Activated CD8-positive, alpha-beta memory T cell treated with anti-CD3 and anti-CD28 coated beads for 48 hours (primary cell): ENCODE measurements around the gene ANO6.
"Not testable (repeated sequence)": the region's sequence is repeated elsewhere in the genome, so short reads cannot be mapped to it uniquely, and the experiment has no call there.

ENCODE experiments used
- DNase-seq, 3 experiments: peaks; one replicate each; pipeline ENCODE4 v3.0.0-alpha.2; 2020; ENCODE audit warnings: low read depth in 2 of 3, low spot score in 2 of 3

The ANO6 gene

DNA sequence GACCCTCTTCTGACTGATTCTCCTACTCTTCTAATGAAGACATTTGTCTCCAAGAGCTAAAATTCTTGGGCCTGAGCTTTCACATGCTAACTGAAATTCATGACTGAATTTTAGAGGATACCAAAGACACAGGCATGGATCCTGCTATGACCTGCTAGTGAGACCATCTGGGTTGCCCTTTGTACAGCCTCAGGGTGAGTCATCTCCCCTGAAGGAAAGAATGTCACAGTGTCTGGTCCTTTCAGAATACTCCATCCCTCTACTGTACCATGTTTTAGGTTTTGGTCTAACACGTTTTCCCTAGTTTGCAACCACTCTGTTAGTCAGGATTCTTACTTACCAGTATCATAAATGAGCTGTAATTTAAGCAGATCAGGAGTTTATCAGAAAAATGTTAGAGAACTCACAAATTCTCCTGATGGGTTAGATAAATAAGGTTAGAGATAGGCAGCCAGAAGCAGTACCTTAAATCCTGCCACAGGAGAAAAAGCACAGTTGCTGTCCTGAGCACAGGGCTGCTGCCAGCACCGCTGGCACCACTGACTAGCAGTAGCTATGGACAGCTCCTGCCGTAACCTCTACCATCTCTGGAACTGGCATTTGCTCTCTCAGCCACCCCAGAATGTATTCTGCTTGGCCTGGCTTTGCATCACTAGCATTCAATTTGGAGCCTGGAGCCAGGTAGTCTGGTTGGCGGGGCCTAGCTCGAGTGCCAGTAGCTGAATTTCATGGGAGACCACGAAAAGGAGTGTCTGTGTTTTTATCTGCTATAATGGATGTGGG is 127.6 kb downstream of the ANO6 start:
- no peak for DNase-seq

GRCh38 chr12:45348311-45348710 is 132.4 kb downstream of the ANO6 start:
- DNase-seq = no peak

DNA sequence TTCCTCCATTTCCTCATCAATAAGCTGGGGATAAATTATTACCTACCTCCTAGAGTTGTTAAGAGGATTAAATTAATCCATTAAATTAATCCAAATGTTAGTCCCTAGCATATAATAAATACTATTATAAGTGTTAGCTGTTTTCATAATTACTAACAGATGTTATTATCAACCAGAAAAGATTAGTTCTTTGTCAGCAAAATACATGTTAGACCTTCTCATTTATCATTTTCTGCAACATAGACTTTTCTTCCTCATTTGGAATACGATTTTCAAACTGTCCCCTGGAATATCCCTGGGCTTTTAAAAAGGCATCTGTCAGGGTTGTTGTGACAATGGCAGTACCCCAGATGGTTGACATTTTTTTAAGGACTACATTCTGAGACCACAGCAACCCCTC is 133.1 kb downstream of the ANO6 start:
- DNase-seq = no peak

DNA sequence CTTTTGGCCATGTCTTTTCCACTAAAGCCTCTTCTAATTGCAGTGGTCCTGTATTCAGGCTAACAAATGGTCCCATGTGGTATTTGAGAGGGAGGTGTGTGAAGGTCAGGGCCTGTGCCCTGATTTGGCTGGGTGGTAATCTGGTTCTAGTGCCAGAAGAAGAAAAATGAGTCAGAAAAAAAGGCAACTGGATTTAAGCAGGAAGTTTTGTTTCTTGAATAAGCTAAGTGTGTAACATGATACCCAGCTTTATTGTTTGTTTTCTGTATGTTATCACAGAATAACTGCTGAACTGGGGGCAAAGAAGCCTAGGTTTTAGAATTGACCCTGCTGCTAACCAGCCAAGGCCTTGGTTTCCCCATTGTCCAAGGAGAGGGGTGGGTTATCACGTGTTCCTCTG is 134.0 kb downstream of the ANO6 start:
- DNase-seq = no peak

DNA sequence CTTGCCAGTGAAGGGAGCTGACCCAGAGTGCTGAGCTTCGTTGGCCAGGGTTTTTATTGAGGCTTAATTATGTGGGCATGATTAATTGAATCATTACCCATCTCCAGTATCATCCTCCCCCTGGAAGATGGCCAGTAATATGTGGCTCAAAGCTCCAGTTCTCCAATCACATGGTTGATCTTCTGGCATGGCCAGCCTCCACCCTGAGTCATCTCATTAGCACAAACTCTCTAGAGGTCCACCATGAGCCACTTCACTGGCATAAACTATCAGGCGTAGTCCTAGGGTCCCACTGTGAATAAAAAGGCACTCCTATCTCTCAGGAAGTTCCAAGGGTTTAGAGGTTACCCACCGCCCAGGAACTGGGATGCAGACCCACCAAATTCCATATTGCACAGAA is 135.0 kb downstream of the ANO6 start:
- DNase-seq = no peak

- no peak for DNase-seq
Observed at GRCh38 chr12:45351921-45352670, 136.2 kb downstream of the ANO6 start.

- DNase-seq = no peak
Observed at GRCh38 chr12:45353944-45354343, 138.0 kb downstream of the ANO6 start.

GRCh38 chr12:45354399-45354798 is 138.5 kb downstream of the ANO6 start:
- no peak for DNase-seq

DNA sequence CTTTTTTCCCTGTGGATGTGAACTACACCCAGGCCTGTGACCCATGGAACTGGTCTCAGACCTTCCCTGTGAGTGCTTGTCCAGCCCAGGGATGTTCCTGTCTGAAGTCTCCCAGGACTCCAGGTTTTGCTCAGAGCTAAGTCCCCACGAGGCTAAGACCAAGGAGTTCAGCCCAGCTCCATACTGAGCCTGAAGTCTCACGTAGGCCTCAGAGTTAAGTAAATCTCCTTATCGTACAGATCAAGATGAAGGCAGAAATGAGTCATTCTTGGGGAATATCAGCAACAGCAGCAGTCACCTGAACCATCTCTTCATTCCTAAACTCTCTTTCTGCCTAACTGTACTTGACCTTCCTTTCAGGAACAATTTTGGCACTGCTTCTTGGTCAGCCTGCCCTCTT is 139.8 kb downstream of the ANO6 start:
- no peak for DNase-seq

DNA sequence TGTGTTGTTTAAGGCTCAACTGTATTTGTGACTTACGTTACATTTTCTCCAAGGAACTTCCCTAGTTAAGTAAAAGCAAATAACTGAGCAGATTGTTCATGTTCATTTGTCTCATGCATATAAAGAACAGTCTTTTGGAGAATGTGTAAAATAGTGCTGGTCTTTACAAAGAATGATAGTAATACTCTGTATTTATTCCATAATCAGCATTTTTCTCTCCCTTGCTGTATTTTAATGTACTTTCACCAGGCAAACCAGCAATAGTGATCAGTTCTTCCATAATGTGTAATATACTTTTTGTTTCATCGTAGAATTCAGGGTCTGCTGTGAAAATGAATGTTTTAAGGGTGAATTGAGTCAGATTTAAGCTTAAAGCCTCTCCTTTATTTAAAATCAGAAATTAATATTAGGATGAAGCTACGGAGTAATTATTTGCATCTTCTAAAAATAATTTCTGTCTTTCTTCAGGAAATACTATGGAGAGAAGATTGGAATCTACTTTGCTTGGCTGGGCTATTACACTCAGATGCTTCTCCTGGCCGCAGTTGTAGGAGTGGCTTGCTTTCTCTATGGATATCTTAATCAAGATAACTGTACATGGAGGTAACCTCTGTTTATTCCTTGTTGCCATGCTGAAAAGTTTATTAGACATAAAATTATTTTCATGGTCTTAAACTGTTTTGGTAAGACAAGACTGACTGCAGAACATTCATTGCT is 141.1 kb downstream of the ANO6 start:
- DNase-seq = no peak

- DNase-seq = no peak
Observed at GRCh38 chr12:45357539-45358417, 141.9 kb downstream of the ANO6 start.

GRCh38 chr12:45362291-45362690 is 146.4 kb downstream of the ANO6 start:
- no peak for DNase-seq

GRCh38 chr12:45363903-45364302 is 148.0 kb downstream of the ANO6 start:
- no peak for DNase-seq

GRCh38 chr12:45368841-45369489 is 153.1 kb downstream of the ANO6 start:
- DNase-seq = no peak

DNA sequence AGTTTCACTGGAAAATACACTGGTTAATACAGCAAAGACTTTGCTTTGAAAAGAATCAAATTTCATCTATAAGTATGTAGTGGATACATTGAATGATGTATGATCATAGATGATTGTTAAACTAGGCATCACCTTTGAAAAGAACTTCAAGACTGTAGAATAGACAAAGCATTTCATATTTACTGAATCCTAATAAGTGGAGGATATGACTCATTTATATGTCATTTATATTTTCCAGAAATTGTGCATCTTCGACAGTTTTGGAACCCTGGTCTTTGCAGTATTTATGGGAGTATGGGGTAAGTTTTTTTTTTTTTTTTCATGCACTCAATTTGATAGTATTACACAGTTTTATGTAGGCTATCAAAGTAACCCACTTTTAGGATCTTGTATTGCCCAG is 161.9 kb downstream of the ANO6 start:
- no peak for DNase-seq

- no peak for DNase-seq
Observed at GRCh38 chr12:45379261-45379660, 163.4 kb downstream of the ANO6 start.

GRCh38 chr12:45381351-45381750 is 165.5 kb downstream of the ANO6 start:
- DNase-seq = no peak

DNA sequence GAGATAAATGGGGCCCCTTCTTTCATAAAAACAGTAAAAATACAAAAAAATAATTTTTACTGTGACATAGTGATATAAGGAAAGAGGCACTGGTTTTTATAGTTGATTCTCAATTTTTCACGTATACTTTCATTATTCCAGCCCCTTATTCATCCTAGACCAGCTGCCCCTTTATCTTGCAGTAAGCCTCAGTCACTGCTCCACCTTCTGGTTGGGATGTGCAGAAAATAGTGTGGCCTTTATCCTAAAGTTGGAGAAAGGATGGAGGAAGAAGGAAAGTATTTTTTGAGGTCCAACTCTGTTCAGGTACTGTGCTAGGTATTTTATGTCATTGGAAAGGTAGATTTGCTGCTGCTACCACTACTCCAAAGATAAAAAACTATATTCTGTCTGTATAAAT is 172.7 kb downstream of the ANO6 start:
- DNase-seq = no peak

GRCh38 chr12:45389426-45389825 is 173.5 kb downstream of the ANO6 start:
- DNase-seq = no peak

- DNase-seq = not testable (repeated sequence)
Observed at GRCh38 chr12:45397499-45397898, 181.6 kb downstream of the ANO6 start.

DNA sequence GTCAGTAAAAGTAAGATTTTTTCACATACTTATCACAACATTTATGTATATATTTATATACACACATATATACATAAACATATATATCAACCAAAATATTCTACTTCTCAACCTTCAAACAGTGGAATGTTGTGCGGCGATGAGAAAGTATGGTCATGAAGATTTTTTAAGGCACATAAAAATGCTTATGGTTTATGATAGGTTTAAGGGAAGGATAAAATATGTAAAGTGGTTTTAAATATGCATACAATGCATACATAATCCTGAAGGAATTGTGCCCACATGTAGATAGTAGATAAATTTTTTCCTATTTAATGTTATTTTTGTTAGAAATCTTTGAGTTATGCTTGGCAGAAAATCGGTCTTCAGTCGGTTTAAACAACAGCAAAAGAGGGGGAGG is 182.7 kb downstream of the ANO6 start:
- DNase-seq = no peak
